Spleen (tissue), 7 donors: ENCODE measurements around the gene RPL31.

Experiments used
- POLR2A ChIP-seq, 3 donors: fragments of 450-650 bp; IDR thresholded peaks; one replicate each; pipeline ENCODE4 v1.5.1; 2017; ENCODE audit warnings: antibody characterized with exemption in 3 of 3, mild to moderate bottlenecking in 1 of 3
- POLR2AphosphoS5 ChIP-seq, 3 donors: sonication (generic); formaldehyde crosslinking; IDR thresholded peaks; one replicate each; pipeline ENCODE4 v1.5.1; 2017; ENCODE audit warnings: antibody characterized with exemption in 3 of 3
- TF ChIP-seq, protein P1 (sequence below), 11 experiments: fragments of 200-600 bp in 7 of 11; fragments of 450-650 bp in 4 of 11; sonication (generic) in 4 of 11; IDR thresholded peaks in 8 of 11; conservative IDR thresholded peaks in 3 of 11; 1 replicate in 7 of 11; 2 replicates in 4 of 11; pipeline versions ENCODE4 v1.4.0 to v1.8.0; 2016 to 2021; ENCODE audit warnings: antibody characterized with exemption in 11 of 11, inconsistent platforms in 4 of 11, mild to moderate bottlenecking in 1 of 11
- donor health status: DM: no; HTN: no; CAD: no; lungs with moderate emphysema.
- donor health status: DM: no; HTN: no; CAD: no.
- donor health status: DM: no; HTN: no; CAD: no.

DNA sequence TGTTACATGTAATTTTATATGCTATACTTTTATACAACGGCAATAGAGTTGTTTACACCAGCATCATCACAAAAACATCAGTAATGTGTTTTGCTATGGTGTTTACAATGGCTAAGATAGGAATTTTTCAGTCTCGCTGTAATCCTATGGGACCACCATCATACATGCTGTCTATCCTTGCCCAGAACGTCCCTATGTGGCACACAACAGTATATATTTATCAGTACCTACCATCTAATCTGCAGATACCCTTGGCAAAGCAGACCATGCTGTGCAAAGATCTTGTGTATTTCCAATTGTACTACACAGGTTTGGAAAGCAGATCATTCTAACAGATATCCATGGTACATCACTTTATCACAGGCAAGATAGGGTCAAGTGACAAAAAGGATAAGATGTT is 15.3 kb downstream of the RPL31 start:
- TF ChIP-seq, protein P1, sequence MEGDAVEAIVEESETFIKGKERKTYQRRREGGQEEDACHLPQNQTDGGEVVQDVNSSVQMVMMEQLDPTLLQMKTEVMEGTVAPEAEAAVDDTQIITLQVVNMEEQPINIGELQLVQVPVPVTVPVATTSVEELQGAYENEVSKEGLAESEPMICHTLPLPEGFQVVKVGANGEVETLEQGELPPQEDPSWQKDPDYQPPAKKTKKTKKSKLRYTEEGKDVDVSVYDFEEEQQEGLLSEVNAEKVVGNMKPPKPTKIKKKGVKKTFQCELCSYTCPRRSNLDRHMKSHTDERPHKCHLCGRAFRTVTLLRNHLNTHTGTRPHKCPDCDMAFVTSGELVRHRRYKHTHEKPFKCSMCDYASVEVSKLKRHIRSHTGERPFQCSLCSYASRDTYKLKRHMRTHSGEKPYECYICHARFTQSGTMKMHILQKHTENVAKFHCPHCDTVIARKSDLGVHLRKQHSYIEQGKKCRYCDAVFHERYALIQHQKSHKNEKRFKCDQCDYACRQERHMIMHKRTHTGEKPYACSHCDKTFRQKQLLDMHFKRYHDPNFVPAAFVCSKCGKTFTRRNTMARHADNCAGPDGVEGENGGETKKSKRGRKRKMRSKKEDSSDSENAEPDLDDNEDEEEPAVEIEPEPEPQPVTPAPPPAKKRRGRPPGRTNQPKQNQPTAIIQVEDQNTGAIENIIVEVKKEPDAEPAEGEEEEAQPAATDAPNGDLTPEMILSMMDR (IDR thresholded peaks at IDR 0.05 in 8 of 11, conservative IDR thresholded peaks at IDR 0.05 in 3 of 11): no peak
- TF ChIP-seq POLR2A (IDR thresholded peaks at IDR 0.05) (no peak), POLR2AphosphoS5 (IDR thresholded peaks at IDR 0.05) (no peak)
